Adrenal gland (tissue), 12 donors: ENCODE results near the gene VIT. TPM values are rescaled to one million over a fixed set of nuclear protein-coding genes. Genes with fewer than 3 reads are reported as not detected.

Experiments
- DNase-seq, 7 donors: peaks; one replicate each; pipeline ENCODE4 v3.0.0-alpha.2; 2019 to 2020
- H3K27ac ChIP-seq, 5 donors: fragments of 200-600 bp; sonication (generic) in 4 of 5; 1 replicate in 3 of 5; 2 replicates in 2 of 5; pipeline versions ENCODE4 v1.5.1 to v1.8.0; 2016 to 2020; ENCODE audit warnings: mild to moderate bottlenecking in 1 of 5
- H3K27me3 ChIP-seq: fragments of 200-600 bp; 2 replicates; pipeline ENCODE4 v1.8.0; 2021
- H3K36me3 ChIP-seq, 2 donors: fragments of 200-600 bp; replicated peaks in 1 of 2; 1 replicate in 1 of 2; 2 replicates in 1 of 2; pipeline versions ENCODE4 v1.5.1 to v1.8.0; 2018 to 2022
- H3K4me1 ChIP-seq, 2 donors: fragments of 200-600 bp; replicated peaks in 1 of 2; 1 replicate in 1 of 2; 2 replicates in 1 of 2; pipeline versions ENCODE4 v1.5.1 to v1.8.0; 2018 to 2021
- H3K4me3 ChIP-seq, 4 donors: fragments of 200-600 bp; sonication (generic) in 3 of 4; one replicate each; pipeline ENCODE4 v1.5.1; 2016 to 2018
- H3K9me3 ChIP-seq, 3 donors: fragments of 200-600 bp; sonication (generic) in 1 of 3; replicated peaks in 1 of 3; 1 replicate in 2 of 3; 2 replicates in 1 of 3; pipeline versions ENCODE4 v1.5.1 to v1.8.0; 2016 to 2021
- CTCF ChIP-seq, 6 experiments: fragments of 450-650 bp in 4 of 6; fragments of 200-600 bp in 2 of 6; sonication (generic) in 1 of 6; IDR thresholded peaks; 1 replicate in 5 of 6; 2 replicates in 1 of 6; pipeline versions ENCODE4 v1.5.1 to v1.8.0; 2016 to 2021; ENCODE audit warnings: antibody characterized with exemption in 6 of 6, mild to moderate bottlenecking in 2 of 6, moderate library complexity in 1 of 6
- POLR2A ChIP-seq, 2 donors: fragments of 450-650 bp; IDR thresholded peaks; one replicate each; pipeline ENCODE4 v1.6.1; 2017; ENCODE audit warnings: antibody characterized with exemption in 2 of 2, mild to moderate bottlenecking in 2 of 2, moderate library complexity in 1 of 2
- WGBS, 4 donors: extraction: QIAGEN DNeasy Blood & Tissue Kit in 2 of 4; methylation state at CpG; one replicate each; pipeline versions ENCODE4 v1.1.5 to v1.1.7; 2013 to 2017; 5-methylcytosine and 5-hydroxymethylcytosine counted together
- intact Hi-C, 2 donors: fragments of 100-400 bp; cut with DNase I; formaldehyde crosslinking; loops; one replicate each; pipeline versions ENCODE4 v1.14.1 to v1.15.0; 2022 to 2023
- polyA plus RNA-seq, 3 donors: library from polyadenylated mRNA; stranded (reverse); fragments of 200-250 nt in 2 of 3; fragments of 350-450 nt in 1 of 3; fragmentation: Illumina TruSeq in 1 of 3; extraction: RNeasy Lipid Tissue Mini Kit (QIAGEN cat#74804) in 1 of 3; gene quantifications; one replicate each; pipeline ENCODE4 v1.2.3, GENCODE V29; 2013 to 2014
- total RNA-seq, 9 donors: library from RNA; depleted of rRNA in 4 of 9; stranded (reverse); fragments of >200 nt in 4 of 9; fragments of 120-200 nt in 1 of 9; fragmentation: NEBNext Ultra II Directional in 1 of 9; extraction: Animal tissue kit (Norgen Biotek cat#: 25700) in 1 of 9; gene quantifications; one replicate each; pipeline versions ENCODE4 v1.1.0 to v1.2.4, GENCODE V29; 2013 to 2023
- donor health status: healthy with polysubstance abuse.
- donor health status: Bipolar disorder and iron deficiency.
- donor health status: DM: yes; HTN: yes; CAD: no.
- donor health status: DM: no; HTN: no; CAD: no.
- donor health status: DM: no; HTN: no; CAD: no.
- donor health status: DM: yes; HTN: yes; CAD: no.

Gene VIT
- total and polyA plus RNA-seq, 12 donors, result 0.06 to 2.0 (median 0.40) TPM; not detected in 2

- TF ChIP-seq POLR2A (IDR thresholded peaks at IDR 0.05) (no peak), CTCF (IDR thresholded peaks at IDR 0.05) (no peak)
- H3K27me3 ChIP-seq, result no peaks in the 10 kb centered on the region
- no peak for DNase-seq
- no peaks in the 10 kb centered on the region for H3K4me1 ChIP-seq
- 89 to 95% (median 92%) methylated on average over 5 of the region's 5 CpGs for WGBS, 4 donors
- H3K36me3 ChIP-seq, result peaks cover 0 to 28% of the 10 kb centered on the region in 2 donors
- no peak overlapping the region for H3K27ac ChIP-seq
- intact Hi-C loops, result no loop called here
- no peaks in the 10 kb centered on the region for H3K9me3 ChIP-seq
- no peak overlapping the region for H3K4me3 ChIP-seq
These were observed 161.2 kb downstream of the VIT start for GRCh38 chr2:36857713-36858112.

GRCh38 chr2:36858551-36859365 is 162.3 kb downstream of the VIT start:
- Histone ChIP-seq H3K36me3 (peaks cover 0 to 28% of the 10 kb centered on the region in 2 donors), H3K27ac (no peak overlapping the region), H3K27me3 (no peaks in the 10 kb centered on the region), H3K4me1 (no peaks in the 10 kb centered on the region), H3K9me3 (no peaks in the 10 kb centered on the region), H3K4me3 (no peak overlapping the region)
- TF ChIP-seq CTCF (IDR thresholded peaks at IDR 0.05) (no peak), POLR2A (IDR thresholded peaks at IDR 0.05) (no peak)
- intact Hi-C loops, result no loop called here
- DNase-seq, result no peak

GRCh38 chr2:36859366-36859792 is 162.9 kb downstream of the VIT start:
- H3K4me1 ChIP-seq, result no peaks in the 10 kb centered on the region
- H3K36me3 ChIP-seq, result peaks cover 0 to 28% of the 10 kb centered on the region in 2 donors
- H3K27ac ChIP-seq, result no peak overlapping the region
- WGBS, 4 donors, result 86 to 100% (median 96%) methylated on average over 1 of the region's 1 CpG
- H3K27me3 ChIP-seq, result no peaks in the 10 kb centered on the region
- TF ChIP-seq POLR2A (IDR thresholded peaks at IDR 0.05), result no peak
- no peak for TF ChIP-seq CTCF (IDR thresholded peaks at IDR 0.05)
- no peak for DNase-seq
- intact Hi-C loops, result no loop called here
- H3K4me3 ChIP-seq, result no peak overlapping the region
- H3K9me3 ChIP-seq, result no peaks in the 10 kb centered on the region

- Histone ChIP-seq H3K9me3 (no peaks in the 10 kb centered on the region), H3K27ac (no peak overlapping the region), H3K4me3 (no peak overlapping the region), H3K27me3 (no peaks in the 10 kb centered on the region), H3K4me1 (no peaks in the 10 kb centered on the region), H3K36me3 (peaks cover 0 to 12% of the 10 kb centered on the region in 2 donors)
- DNase-seq, result no peak
- intact Hi-C loops, result no loop called here
- no peak for TF ChIP-seq POLR2A (IDR thresholded peaks at IDR 0.05)
- no peak for TF ChIP-seq CTCF (IDR thresholded peaks at IDR 0.05)
- 99 to 100% (median 100%) methylated on average over 2 of the region's 2 CpGs for WGBS, 4 donors
These were observed 165.4 kb downstream of the VIT start for GRCh38 chr2:36861896-36862295.

Other genes with a start within 250 kb of the VIT start
- 100 to 1,000 TPM in 1 of 9 donors, 10 to 100 TPM in 8; 46.5 to 103 (median 65.2) TPM for gene FEZ2, start 98.5 kb upstream of the VIT start, total RNA-seq
- gene FEZ2, start 98.5 kb upstream of the VIT start, polyA plus RNA-seq, result 10 to 100 TPM; 13.9 to 92.8 (median 29.8) TPM